Measurements from ENCODE around the gene MICAL2.

- no peak for TF ChIP-seq CTCF (IDR thresholded peaks at IDR 0.05)
- no peak for TF ChIP-seq POLR2A (IDR thresholded peaks at IDR 0.05)
These were observed 129.0 kb downstream of the MICAL2 start for GRCh38 chr11:12239396-12239795.
